HepG2 (cell line): ENCODE results near the gene MYO6. TPM values are rescaled to one million over a fixed set of nuclear protein-coding genes. Genes with fewer than 3 reads are reported as not detected.

Experiments used
- ATAC-seq: fragments of 200-7000 bp; cut with Tn5 transposase; 3 replicates; pipeline ENCODE4 v1.9.1; 2020; ENCODE audit warnings: mild to moderate bottlenecking, moderate library complexity
- BruUV-seq: library from RNA; stranded (reverse); fragments of 400-500 nt; replicated peaks from 2 replicates; lab custom pipeline; 2021; lab: Mats Ljungman, UMichigan
- CTCF ChIA-PET: fragments of 300-600 bp; formaldehyde crosslinking; extraction: SDS; loops from one replicate; lab custom pipeline; 2021; ENCODE audit warnings: low total read pairs, inconsistent platforms, low intra/inter-chr PET ratio; lab: Yijun Ruan, JAX
- POLR2A ChIA-PET: fragments of 350-600 bp; sonication (Branson Sonifier 250); formaldehyde crosslinking; loops from one replicate; lab custom pipeline; 2020; ENCODE audit warnings: antibody characterized with exemption, inconsistent platforms; lab: Yijun Ruan, JAX
- DNase-seq: peaks from one replicate; pipeline ENCODE4 v3.0.0-alpha.2; 2015; ENCODE audit warnings: low spot score
- FAIRE-seq: peaks from 3 replicates; lab custom pipeline; 2011; peaks lifted over from hg19 to GRCh38; lab: Jason Lieb, UNC
- H2AFZ ChIP-seq: one replicate; pipeline ENCODE4 v1.6.1; 2011; ENCODE audit warnings: low read length, inconsistent platforms
- H3K27ac ChIP-seq: fragments of 300-600 bp; 3 replicates; pipeline ENCODE4 v1.8.0; 2011; ENCODE audit warnings: mixed run types, mild to moderate bottlenecking, mixed read lengths, low read length, inconsistent platforms; ENCODE audit not compliant: insufficient read depth; ENCODE audit errors: extremely low read length
- H3K27me3 ChIP-seq, 2 experiments: fragments of 200-600 bp in 1 of 2; 2 replicates in 1 of 2; 3 replicates in 1 of 2; pipeline versions ENCODE4 v1.6.0 to v1.8.0; 2011; ENCODE audit warnings: low read length in 2 of 2, mild to moderate bottlenecking in 2 of 2, moderate library complexity in 2 of 2, inconsistent platforms in 1 of 2; ENCODE audit not compliant: insufficient read depth in 2 of 2, control insufficient read depth in 1 of 2
- H3K36me3 ChIP-seq, 2 experiments: fragments of 200-600 bp in 1 of 2; replicated peaks in 1 of 2; 2 replicates in 1 of 2; 3 replicates in 1 of 2; pipeline versions ENCODE4 v1.5.1 to v1.8.0; 2011; ENCODE audit warnings: low read length in 2 of 2, inconsistent platforms in 1 of 2; ENCODE audit not compliant: insufficient read depth in 2 of 2, control insufficient read depth in 1 of 2
- H3K4me1 ChIP-seq: 2 replicates; pipeline ENCODE4 v1.5.1; 2012; ENCODE audit warnings: low read length, inconsistent platforms; ENCODE audit not compliant: insufficient read depth
- H3K4me2 ChIP-seq: 2 replicates; pipeline ENCODE4 v1.6.0; 2011; ENCODE audit warnings: low read depth, low read length, inconsistent platforms
- H3K4me3 ChIP-seq, 3 experiments: fragments of 200-600 bp in 1 of 3; sonication (generic), shearing (Covaris generic) in 1 of 3; replicated peaks in 1 of 3; 2 replicates each; pipeline ENCODE4 v1.5.1; 2011 to 2016; ENCODE audit warnings: low read length in 3 of 3, inconsistent platforms in 2 of 3, low read depth in 2 of 3, mild to moderate bottlenecking in 2 of 3, control low read depth in 1 of 3, mixed read lengths in 1 of 3; ENCODE audit not compliant: insufficient read depth in 1 of 3
- H3K79me2 ChIP-seq: one replicate; pipeline ENCODE4 v1.6.1; 2011; ENCODE audit warnings: low read length, inconsistent platforms; ENCODE audit not compliant: insufficient read depth
- H3K9ac ChIP-seq: 2 replicates; pipeline ENCODE4 v1.6.0; 2011; ENCODE audit warnings: mild to moderate bottlenecking, low read depth, low read length, inconsistent platforms; ENCODE audit not compliant: insufficient read depth
- H3K9me3 ChIP-seq: 2 replicates; pipeline ENCODE4 v1.5.1; 2012; ENCODE audit warnings: mild to moderate bottlenecking, low read length
- H4K20me1 ChIP-seq: 2 replicates; pipeline ENCODE4 v1.6.0; 2011; ENCODE audit warnings: inconsistent platforms, mild to moderate bottlenecking, low read length, moderate library complexity; ENCODE audit not compliant: insufficient read depth
- CAMTA2 ChIP-seq: sonication (generic); formaldehyde crosslinking; IDR thresholded peaks from 2 replicates; pipeline ENCODE4 v1.4.0; 2020; ENCODE audit warnings: mild to moderate bottlenecking, missing genetic modification reagents, borderline replicate concordance
- ESRRA ChIP-seq: sonication (generic); formaldehyde crosslinking; IDR thresholded peaks from 2 replicates; pipeline ENCODE4 v1.5.1; 2020; ENCODE audit warnings: mild to moderate bottlenecking, low read depth, missing genetic modification reagents
- GLI4 ChIP-seq: sonication (generic); formaldehyde crosslinking; IDR thresholded peaks from 2 replicates; pipeline ENCODE4 v1.5.1; 2020; ENCODE audit warnings: missing genetic modification reagents, mild to moderate bottlenecking, moderate library complexity, borderline replicate concordance
- HNF4A ChIP-seq: sonication (generic); formaldehyde crosslinking; IDR thresholded peaks from 2 replicates; pipeline ENCODE4 v1.4.0; 2020; ENCODE audit warnings: missing genetic modification reagents
- IKZF4 ChIP-seq: sonication (generic); formaldehyde crosslinking; IDR thresholded peaks from 2 replicates; pipeline ENCODE4 v1.5.1; 2020; ENCODE audit warnings: borderline replicate concordance, mild to moderate bottlenecking, low read depth, missing genetic modification reagents; ENCODE audit errors: not compliant biosample characterization
- LCORL ChIP-seq, 2 experiments: fragments of 450-650 bp in 1 of 2; sonication (generic) in 1 of 2; formaldehyde crosslinking in 1 of 2; IDR thresholded peaks; 2 replicates each; pipeline versions ENCODE4 v1.5.0 to v1.6.1; 2017 to 2020; ENCODE audit warnings: antibody characterized with exemption in 1 of 2, missing genetic modification reagents in 1 of 2
- MYNN ChIP-seq: sonication (generic); formaldehyde crosslinking; IDR thresholded peaks from 2 replicates; pipeline ENCODE4 v1.4.0; 2020; ENCODE audit warnings: mild to moderate bottlenecking, low read depth, missing genetic modification reagents
- NFIB ChIP-seq: sonication (generic); formaldehyde crosslinking; IDR thresholded peaks from 2 replicates; pipeline ENCODE4 v1.9.0; 2021; ENCODE audit warnings: missing genetic modification reagents, mild to moderate bottlenecking, borderline replicate concordance
- NR2C2 ChIP-seq: sonication (generic); formaldehyde crosslinking; IDR thresholded peaks from 2 replicates; pipeline ENCODE4 v1.4.0; 2020; ENCODE audit warnings: missing genetic modification reagents, mild to moderate bottlenecking, moderate library complexity, borderline replicate concordance
- NR2F1 ChIP-seq, 2 experiments: fragments of 450-650 bp in 1 of 2; formaldehyde crosslinking in 1 of 2; IDR thresholded peaks; 2 replicates each; pipeline versions ENCODE4 v1.5.0 to v1.6.1; 2016 to 2020; ENCODE audit warnings: mild to moderate bottlenecking in 1 of 2, missing compliant biosample characterization in 1 of 2, missing genetic modification reagents in 1 of 2, moderate library complexity in 1 of 2
- POGZ ChIP-seq: sonication (generic); formaldehyde crosslinking; IDR thresholded peaks from 2 replicates; pipeline ENCODE4 v1.4.0; 2020; ENCODE audit warnings: mild to moderate bottlenecking, missing genetic modification reagents
- RARA ChIP-seq: IDR thresholded peaks from 2 replicates; pipeline ENCODE4 v1.6.1; 2016; ENCODE audit warnings: missing genetic modification reagents, missing compliant biosample characterization
- SALL1 ChIP-seq: sonication (generic); formaldehyde crosslinking; IDR thresholded peaks from 2 replicates; pipeline ENCODE4 v1.8.0; 2022; ENCODE audit warnings: mild to moderate bottlenecking, missing genetic modification reagents
- TAF15 ChIP-seq: fragments of 200-400 bp; formaldehyde crosslinking; IDR thresholded peaks from one replicate; pipeline ENCODE4 v1.6.1; 2018; ENCODE audit warnings: mild to moderate bottlenecking, low read depth, low read length; ENCODE audit not compliant: poor library complexity, severe bottlenecking
- ZMYM4 ChIP-seq: sonication (generic); formaldehyde crosslinking; IDR thresholded peaks from 2 replicates; pipeline ENCODE4 v1.8.1; 2023; ENCODE audit warnings: mild to moderate bottlenecking, missing genetic modification reagents
- ZNF775 ChIP-seq: sonication (generic); formaldehyde crosslinking; IDR thresholded peaks from 2 replicates; pipeline ENCODE4 v1.4.0; 2020; ENCODE audit warnings: missing genetic modification reagents, mild to moderate bottlenecking, moderate library complexity, borderline replicate concordance
- ZNF777 ChIP-seq: sonication (generic); formaldehyde crosslinking; IDR thresholded peaks from 2 replicates; pipeline ENCODE4 v1.4.0; 2020; ENCODE audit warnings: missing genetic modification reagents
- ZSCAN29 ChIP-seq: sonication (generic); formaldehyde crosslinking; conservative IDR thresholded peaks from 2 replicates; pipeline ENCODE4 v1.4.0; 2020; ENCODE audit warnings: mild to moderate bottlenecking, missing genetic modification reagents
- WGBS: methylation state at CpG from one replicate; pipeline ENCODE4 v1.1.6; 2017; ENCODE audit warnings: low lambda C conversion rate; 5-methylcytosine and 5-hydroxymethylcytosine counted together
- in situ Hi-C: cut with HindIII; loops from 2 replicates; pipeline ENCODE4 v1.10.0; 2017; ENCODE audit warnings: low pct_unique_long_range_greater_than_20kb; ENCODE audit not compliant: extremely low pct_ligation_motif_present
- intact Hi-C: fragments of 100-400 bp; cut with micrococcal nuclease; formaldehyde crosslinking; loops from one replicate; pipeline ENCODE4 v1.10.0; 2022; ENCODE audit not compliant: unreplicated experiment
- polyA plus RNA-seq, 8 experiments: library from polyadenylated mRNA; depleted of rRNA in 3 of 8; stranded (reverse) in 7 of 8; unstranded in 1 of 8; fragments of >200 nt; fragmentation: Illumina TruSeq in 4 of 8; extraction: Trizol in 4 of 8; gene quantifications; 2 replicates each; pipeline versions ENCODE4 v1.2.1 to v1.2.3, GENCODE V29; 2011 to 2016; ENCODE audit warnings: low read depth in 4 of 8, missing spikeins in 1 of 8, mixed read lengths in 1 of 8; ENCODE audit not compliant: insufficient read depth in 1 of 8
- total RNA-seq, 5 experiments: library from RNA; depleted of rRNA; stranded (reverse); fragments of >200 nt; fragmentation: Illumina TruSeq; extraction: Trizol; gene quantifications; 2 replicates each; pipeline ENCODE4 v1.2.3, GENCODE V29; 2016; ENCODE audit warnings: low read depth in 1 of 5
- TF ChIP-seq, protein P1 (sequence below): sonication (generic); formaldehyde crosslinking; IDR thresholded peaks from 2 replicates; pipeline ENCODE4 v1.8.0; 2022; ENCODE audit warnings: low read depth, missing genetic modification reagents
- TF ChIP-seq, protein P2 (sequence below): IDR thresholded peaks from 2 replicates; pipeline ENCODE4 v1.6.1; 2016; ENCODE audit warnings: missing biosample characterization, missing genetic modification reagents, low read depth

MYO6 gene
- total and polyA plus RNA-seq, 2 of the 13 experiments (the other 11 are each of a cell fraction or from before 2014, with no cell fraction given), result 5.4 to 7.5 TPM

- TF ChIP-seq ZNF777 (CRISPR knock-in tag), result no peak
- no peak for TF ChIP-seq ZNF775 (CRISPR knock-in tag)
These were observed 183.0 kb downstream of the MYO6 start (continued) for GRCh38 chr6:75932067-75932466.

DNA sequence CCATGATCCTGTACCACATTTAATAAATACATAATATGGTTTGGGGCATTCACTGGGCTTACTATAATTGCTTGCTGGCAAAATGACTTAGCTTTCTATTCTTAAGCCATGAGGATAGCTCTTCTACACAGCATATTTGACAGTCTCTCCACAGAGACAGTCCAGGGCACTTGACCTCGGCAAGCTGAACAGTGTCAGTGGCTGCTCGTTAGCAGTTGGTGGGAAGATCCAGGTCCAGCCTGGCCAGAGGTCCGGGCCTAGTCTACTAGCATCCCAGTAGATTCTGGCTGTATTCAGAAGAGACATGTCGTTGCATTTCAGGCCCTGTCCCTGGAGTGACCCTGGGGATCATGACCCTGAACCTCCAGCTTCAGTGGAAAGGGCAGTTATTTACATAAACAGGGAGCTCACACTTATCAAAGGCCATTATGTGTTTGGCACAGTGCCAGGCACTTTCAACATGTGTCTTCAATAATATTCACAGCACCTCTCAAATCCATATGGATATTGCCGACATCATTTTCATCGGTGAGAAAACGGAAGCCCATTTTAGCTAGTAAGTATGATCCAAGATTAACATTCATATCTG is 184.4 kb downstream of the MYO6 start:
- ChIA-PET CTCF (interaction anchor here (1.1 kb wide), 1 partner anchor 1524 kb away, joined by 3 read pairs; no protein-coding TSS in a partner anchor), POLR2A (no interaction called here)
- H3K9me3 ChIP-seq, result no peaks in the 10 kb centered on the region
- no TSS peak for BruUV-seq
- in situ Hi-C loops (loop anchor here (5.0 to 25.0 kb wide), 2 partner anchors 929 to 1524 kb away; no protein-coding TSS in a partner anchor), intact Hi-C loops (loop anchor here (5.0 to 10.0 kb wide), 3 partner anchors 751 to 944 kb away; no protein-coding TSS in a partner anchor)
- H3K27ac ChIP-seq, result no peak overlapping the region
- H3K36me3 ChIP-seq, result no peaks in the 10 kb centered on the region
- peak; percentile 15 for DNase-seq
- no peak overlapping the region for H3K4me2 ChIP-seq
- H4K20me1 ChIP-seq, result no peaks in the 10 kb centered on the region
- peaks cover 14% of the 10 kb centered on the region; the same call in 1 of the 2 replicates for H3K4me1 ChIP-seq
- peak; percentile 50 for ATAC-seq
- peaks cover 0 to 3% of the 10 kb centered on the region in 2 experiments; a peak in 1 of 5 replicates for H3K27me3 ChIP-seq
- no peak overlapping the region for H3K4me3 ChIP-seq
- 51% methylated on average over 6 of the region's 7 CpGs for WGBS
- no peak for FAIRE-seq
- H2AFZ ChIP-seq, result no peak overlapping the region
- TF ChIP-seq, protein P1, sequence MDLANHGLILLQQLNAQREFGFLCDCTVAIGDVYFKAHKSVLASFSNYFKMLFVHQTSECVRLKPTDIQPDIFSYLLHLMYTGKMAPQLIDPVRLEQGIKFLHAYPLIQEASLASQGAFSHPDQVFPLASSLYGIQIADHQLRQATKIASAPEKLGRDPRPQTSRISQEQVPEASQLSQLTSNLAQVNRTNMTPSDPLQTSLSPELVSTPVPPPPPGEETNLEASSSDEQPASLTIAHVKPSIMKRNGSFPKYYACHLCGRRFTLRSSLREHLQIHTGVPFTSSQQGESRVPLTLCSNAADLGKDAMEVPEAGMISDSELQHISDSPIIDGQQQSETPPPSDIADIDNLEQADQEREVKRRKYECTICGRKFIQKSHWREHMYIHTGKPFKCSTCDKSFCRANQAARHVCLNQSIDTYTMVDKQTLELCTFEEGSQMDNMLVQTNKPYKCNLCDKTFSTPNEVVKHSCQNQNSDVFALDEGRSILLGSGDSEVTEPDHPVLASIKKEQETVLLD (CRISPR knock-in tag), result no peak
- TF ChIP-seq ZSCAN29 (no peak), CAMTA2 (CRISPR knock-in tag) (no peak), LCORL (IDR thresholded peaks at IDR 0.05) (peak; percentile 96), LCORL (CRISPR knock-in tag; IDR thresholded peaks at IDR 0.05) (no peak), NR2F1 (CRISPR knock-in tag; IDR thresholded peaks at IDR 0.05) (peak in 1 of 2 experiments; percentile 49; a peak in 1 of 4 replicates), GLI4 (CRISPR knock-in tag) (no peak), ZMYM4 (CRISPR knock-in tag) (0 out of 2 replicates have a peak, but pooled peaks have one; percentile 32), POGZ (CRISPR knock-in tag) (0 out of 2 replicates have a peak, but pooled peaks have one; percentile 23), SALL1 (CRISPR knock-in tag) (peak; percentile 58), TAF15 (no peak), IKZF4 (CRISPR knock-in tag) (no peak), RARA (CRISPR knock-in tag) (peak; percentile 78), HNF4A (CRISPR knock-in tag) (peak; percentile 50; the same call in 1 of the 2 replicates), MYNN (no peak), NFIB (CRISPR knock-in tag) (peak; percentile 42; the same call in 1 of the 2 replicates), NR2C2 (CRISPR knock-in tag) (0 out of 2 replicates have a peak, but pooled peaks have one; percentile 19), ESRRA (CRISPR knock-in tag) (no peak)
- TF ChIP-seq, protein P2, sequence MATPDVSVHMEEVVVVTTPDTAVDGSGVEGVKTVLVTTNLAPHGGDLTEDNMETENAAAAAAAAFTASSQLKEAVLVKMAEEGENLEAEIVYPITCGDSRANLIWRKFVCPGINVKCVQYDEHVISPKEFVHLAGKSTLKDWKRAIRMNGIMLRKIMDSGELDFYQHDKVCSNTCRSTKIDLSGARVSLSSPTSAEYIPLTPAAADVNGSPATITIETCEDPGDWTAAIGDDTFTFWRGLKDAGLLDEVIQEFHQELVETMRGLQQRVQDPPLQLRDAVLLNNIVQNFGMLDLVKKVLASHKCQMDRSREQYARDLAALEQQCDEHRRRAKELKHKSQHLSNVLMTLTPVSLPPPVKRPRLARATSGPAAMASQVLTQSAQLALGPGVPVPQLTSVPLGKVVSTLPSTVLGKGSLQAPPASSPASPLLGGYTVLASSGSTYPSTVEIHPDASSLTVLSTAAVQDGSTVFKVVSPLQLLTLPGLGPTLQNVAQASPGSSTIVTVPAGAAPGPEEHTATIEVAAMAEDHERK (CRISPR knock-in tag), result no peak
- no peaks in the 10 kb centered on the region for H3K79me2 ChIP-seq
- no peak overlapping the region for H3K9ac ChIP-seq
